Measurements from ENCODE around the gene CADPS2. TPM values are rescaled to one million over a fixed set of nuclear protein-coding genes. Genes with fewer than 3 reads are reported as not detected.

The CADPS2 gene
- total and polyA plus RNA-seq, 9 donors = 4.4 to 11.3 (median 7.4) TPM

- no peaks in the 10 kb centered on the region for H3K27me3 ChIP-seq (ENCODE audit: control insufficient read depth, insufficient read depth, low read length)
- WGBS (ENCODE audit: insufficient coverage) = 100% methylated on average over 1 of the region's 1 CpG
- H3K4me1 ChIP-seq (ENCODE audit: control insufficient read depth, insufficient read depth, low read length) = no peaks in the 10 kb centered on the region
- H3K9me3 ChIP-seq (replicated peaks; ENCODE audit: control insufficient read depth, low read depth, low read length) = no peaks in the 10 kb centered on the region
- no peak for DNase-seq
- no peak overlapping the region for H3K27ac ChIP-seq (ENCODE audit: low read length)
- no peaks in the 10 kb centered on the region for H3K36me3 ChIP-seq (ENCODE audit: control insufficient read depth, insufficient read depth, low read length)
- H3K4me3 ChIP-seq (ENCODE audit: low read length) = no peak overlapping the region
Observed at GRCh38 chr7:122595885-122596284, 290.4 kb downstream of the CADPS2 start.

- no peaks in the 10 kb centered on the region for H3K9me3 ChIP-seq (replicated peaks; ENCODE audit: control insufficient read depth, low read depth, low read length)
- DNase-seq = no peak
- no peaks in the 10 kb centered on the region for H3K4me1 ChIP-seq (ENCODE audit: control insufficient read depth, insufficient read depth, low read length)
- H3K36me3 ChIP-seq (ENCODE audit: control insufficient read depth, insufficient read depth, low read length) = no peaks in the 10 kb centered on the region
- H3K27me3 ChIP-seq (ENCODE audit: control insufficient read depth, insufficient read depth, low read length) = no peaks in the 10 kb centered on the region
- no peak overlapping the region for H3K4me3 ChIP-seq (ENCODE audit: low read length)
- 86% methylated on average over 1 of the region's 1 CpG for WGBS (ENCODE audit: insufficient coverage)
- H3K27ac ChIP-seq (ENCODE audit: low read length) = no peak overlapping the region
Observed at GRCh38 chr7:122588621-122589020, 297.6 kb downstream of the CADPS2 start.

GRCh38 chr7:122584676-122585251 is 301.5 kb downstream of the CADPS2 start:
- H3K27ac ChIP-seq (ENCODE audit: low read length) = no peak overlapping the region
- H3K9me3 ChIP-seq (replicated peaks; ENCODE audit: control insufficient read depth, low read depth, low read length) = no peaks in the 10 kb centered on the region
- no peak overlapping the region for H3K4me3 ChIP-seq (ENCODE audit: low read length)
- no peaks in the 10 kb centered on the region for H3K4me1 ChIP-seq (ENCODE audit: control insufficient read depth, insufficient read depth, low read length)
- no CpG with 5 or more reads among the region's 3 CpGs for WGBS (ENCODE audit: insufficient coverage)
- DNase-seq = no peak
- no peaks in the 10 kb centered on the region for H3K36me3 ChIP-seq (ENCODE audit: control insufficient read depth, insufficient read depth, low read length)
- no peaks in the 10 kb centered on the region for H3K27me3 ChIP-seq (ENCODE audit: control insufficient read depth, insufficient read depth, low read length)

- WGBS (ENCODE audit: insufficient coverage) = 68% methylated on average over 2 of the region's 2 CpGs
- H3K4me1 ChIP-seq (ENCODE audit: control insufficient read depth, insufficient read depth, low read length) = no peaks in the 10 kb centered on the region
- no peaks in the 10 kb centered on the region for H3K36me3 ChIP-seq (ENCODE audit: control insufficient read depth, insufficient read depth, low read length)
- no peaks in the 10 kb centered on the region for H3K27me3 ChIP-seq (ENCODE audit: control insufficient read depth, insufficient read depth, low read length)
- no peak overlapping the region for H3K4me3 ChIP-seq (ENCODE audit: low read length)
- no peak overlapping the region for H3K27ac ChIP-seq (ENCODE audit: low read length)
- no peak for DNase-seq
- H3K9me3 ChIP-seq (replicated peaks; ENCODE audit: control insufficient read depth, low read depth, low read length) = no peaks in the 10 kb centered on the region
Observed at GRCh38 chr7:122578350-122578749, 307.9 kb downstream of the CADPS2 start.

- no peak for DNase-seq
- no peak overlapping the region for H3K27ac ChIP-seq (ENCODE audit: low read length)
- H3K9me3 ChIP-seq (replicated peaks; ENCODE audit: control insufficient read depth, low read depth, low read length) = no peaks in the 10 kb centered on the region
- H3K36me3 ChIP-seq (ENCODE audit: control insufficient read depth, insufficient read depth, low read length) = no peaks in the 10 kb centered on the region
- no peaks in the 10 kb centered on the region for H3K4me1 ChIP-seq (ENCODE audit: control insufficient read depth, insufficient read depth, low read length)
- WGBS (ENCODE audit: insufficient coverage) = no CpG with 5 or more reads among the region's 4 CpGs
- no peak overlapping the region for H3K4me3 ChIP-seq (ENCODE audit: low read length)
- H3K27me3 ChIP-seq (ENCODE audit: control insufficient read depth, insufficient read depth, low read length) = no peaks in the 10 kb centered on the region
Observed at GRCh38 chr7:122577449-122578003, 308.7 kb downstream of the CADPS2 start.

- 87% methylated on average over 2 of the region's 4 CpGs for WGBS (ENCODE audit: insufficient coverage)
- H3K27ac ChIP-seq (ENCODE audit: low read length) = no peak overlapping the region
Observed at GRCh38 chr7:122572706-122573105, 313.6 kb downstream of the CADPS2 start.

GRCh38 chr7:122561326-122561725 is 324.9 kb downstream of the CADPS2 start:
- Histone ChIP-seq H3K27me3 (ENCODE audit: control insufficient read depth, insufficient read depth, low read length) (no peaks in the 10 kb centered on the region), H3K4me3 (ENCODE audit: low read length) (no peak overlapping the region), H3K36me3 (ENCODE audit: control insufficient read depth, insufficient read depth, low read length) (no peaks in the 10 kb centered on the region), H3K27ac (ENCODE audit: low read length) (no peak overlapping the region), H3K9me3 (replicated peaks; ENCODE audit: control insufficient read depth, low read depth, low read length) (no peaks in the 10 kb centered on the region), H3K4me1 (ENCODE audit: control insufficient read depth, insufficient read depth, low read length) (no peaks in the 10 kb centered on the region)
- no peak for DNase-seq
- WGBS (ENCODE audit: insufficient coverage) = no CpG with 5 or more reads among the region's 2 CpGs

More at GRCh38 chr7:122572706-122573105, 313.6 kb downstream of the CADPS2 start:
- Histone ChIP-seq H3K36me3 (ENCODE audit: control insufficient read depth, insufficient read depth, low read length) (no peaks in the 10 kb centered on the region), H3K9me3 (replicated peaks; ENCODE audit: control insufficient read depth, low read depth, low read length) (no peaks in the 10 kb centered on the region), H3K27me3 (ENCODE audit: control insufficient read depth, insufficient read depth, low read length) (no peaks in the 10 kb centered on the region), H3K4me3 (ENCODE audit: low read length) (no peak overlapping the region), H3K4me1 (ENCODE audit: control insufficient read depth, insufficient read depth, low read length) (no peaks in the 10 kb centered on the region)
- no peak for DNase-seq

- H3K9me3 ChIP-seq (replicated peaks; ENCODE audit: control insufficient read depth, low read depth, low read length) = no peaks in the 10 kb centered on the region
- 60% methylated on average over 3 of the region's 7 CpGs for WGBS (ENCODE audit: insufficient coverage)
- H3K4me3 ChIP-seq (ENCODE audit: low read length) = no peak overlapping the region
- no peak overlapping the region for H3K27ac ChIP-seq (ENCODE audit: low read length)
- no peaks in the 10 kb centered on the region for H3K4me1 ChIP-seq (ENCODE audit: control insufficient read depth, insufficient read depth, low read length)
- H3K36me3 ChIP-seq (ENCODE audit: control insufficient read depth, insufficient read depth, low read length) = no peaks in the 10 kb centered on the region
- no peaks in the 10 kb centered on the region for H3K27me3 ChIP-seq (ENCODE audit: control insufficient read depth, insufficient read depth, low read length)
- no peak for DNase-seq
Observed at GRCh38 chr7:122556873-122557542, 329.3 kb downstream of the CADPS2 start.

- Histone ChIP-seq H3K27ac (ENCODE audit: low read length) (no peak overlapping the region), H3K4me1 (ENCODE audit: control insufficient read depth, insufficient read depth, low read length) (no peaks in the 10 kb centered on the region)
- no peak for DNase-seq
Observed at GRCh38 chr7:122556219-122556618, 330.0 kb downstream of the CADPS2 start.

GRCh38 chr7:122553761-122554160 is 332.5 kb downstream of the CADPS2 start:
- H3K27me3 ChIP-seq (ENCODE audit: control insufficient read depth, insufficient read depth, low read length) = no peaks in the 10 kb centered on the region
- H3K9me3 ChIP-seq (replicated peaks; ENCODE audit: control insufficient read depth, low read depth, low read length) = no peaks in the 10 kb centered on the region
- DNase-seq = no peak
- no CpG with 5 or more reads among the region's 1 CpG for WGBS (ENCODE audit: insufficient coverage)
- no peaks in the 10 kb centered on the region for H3K4me1 ChIP-seq (ENCODE audit: control insufficient read depth, insufficient read depth, low read length)
- H3K27ac ChIP-seq (ENCODE audit: low read length) = no peak overlapping the region
- no peaks in the 10 kb centered on the region for H3K36me3 ChIP-seq (ENCODE audit: control insufficient read depth, insufficient read depth, low read length)
- H3K4me3 ChIP-seq (ENCODE audit: low read length) = no peak overlapping the region

More at GRCh38 chr7:122556219-122556618, 330.0 kb downstream of the CADPS2 start:
- Histone ChIP-seq H3K9me3 (replicated peaks; ENCODE audit: control insufficient read depth, low read depth, low read length) (no peaks in the 10 kb centered on the region), H3K36me3 (ENCODE audit: control insufficient read depth, insufficient read depth, low read length) (no peaks in the 10 kb centered on the region), H3K4me3 (ENCODE audit: low read length) (no peak overlapping the region), H3K27me3 (ENCODE audit: control insufficient read depth, insufficient read depth, low read length) (no peaks in the 10 kb centered on the region)
